Activated CD4-positive, alpha-beta T cell treated with anti-CD3 and anti-CD28 coated beads, Interleukin-10, Interleukin-2, amounts not matched to agents 100 ng/mL and 50 ng/mL, durations not matched to agents 16 hours and 8 hours (primary cell): ENCODE measurements around the gene EZH2.

Experiments
- DNase-seq: peaks from one replicate; pipeline ENCODE4 v3.0.0-alpha.2; 2020

EZH2 gene

GRCh38 chr7:148852272-148852671, 31.8 kb downstream of the EZH2 start:
- DNase-seq, result no peak

GRCh38 chr7:148850564-148850963, 33.5 kb downstream of the EZH2 start:
- no peak for DNase-seq

- no peak for DNase-seq
These were observed 34.5 kb downstream of the EZH2 start for GRCh38 chr7:148849393-148850098.

- DNase-seq, result no peak
These were observed 36.0 kb downstream of the EZH2 start for GRCh38 chr7:148847815-148848734.

- DNase-seq, result peak; percentile 49
These were observed 45.2 kb downstream of the EZH2 start for GRCh38 chr7:148838905-148839304.

- DNase-seq, result peak; percentile 18
These were observed 48.2 kb downstream of the EZH2 start for GRCh38 chr7:148835854-148836253.

GRCh38 chr7:148834605-148835004, 49.5 kb downstream of the EZH2 start:
- DNase-seq, result no peak

- no peak for DNase-seq
These were observed 52.3 kb downstream of the EZH2 start for GRCh38 chr7:148831782-148832181.

- no peak for DNase-seq
These were observed 53.0 kb downstream of the EZH2 start for GRCh38 chr7:148830897-148831692.

- no peak for DNase-seq
These were observed 55.1 kb downstream of the EZH2 start for GRCh38 chr7:148828965-148829364.

GRCh38 chr7:148825338-148825737, 58.8 kb downstream of the EZH2 start:
- DNase-seq, result no peak

- DNase-seq, result no peak
These were observed 59.2 kb downstream of the EZH2 start for GRCh38 chr7:148824864-148825263.

- no peak for DNase-seq
These were observed 62.7 kb downstream of the EZH2 start for GRCh38 chr7:148821422-148821821.

- DNase-seq, result no peak
These were observed 64.3 kb downstream of the EZH2 start for GRCh38 chr7:148819697-148820360.

- no peak for DNase-seq
These were observed 68.5 kb downstream of the EZH2 start for GRCh38 chr7:148815612-148816011.

- no peak for DNase-seq
These were observed 69.0 kb downstream of the EZH2 start for GRCh38 chr7:148814922-148815559.

GRCh38 chr7:148813890-148814289, 70.2 kb downstream of the EZH2 start:
- no peak for DNase-seq

GRCh38 chr7:148811892-148812291, 72.2 kb downstream of the EZH2 start:
- DNase-seq, result no peak

GRCh38 chr7:148809856-148810255, 74.2 kb downstream of the EZH2 start:
- DNase-seq, result no peak

- no peak for DNase-seq
These were observed 76.7 kb downstream of the EZH2 start for GRCh38 chr7:148807436-148807835.

GRCh38 chr7:148806187-148806586, 77.9 kb downstream of the EZH2 start:
- no peak for DNase-seq
